Measurements from ENCODE around the gene STUM.

- TF ChIP-seq, protein P1, sequence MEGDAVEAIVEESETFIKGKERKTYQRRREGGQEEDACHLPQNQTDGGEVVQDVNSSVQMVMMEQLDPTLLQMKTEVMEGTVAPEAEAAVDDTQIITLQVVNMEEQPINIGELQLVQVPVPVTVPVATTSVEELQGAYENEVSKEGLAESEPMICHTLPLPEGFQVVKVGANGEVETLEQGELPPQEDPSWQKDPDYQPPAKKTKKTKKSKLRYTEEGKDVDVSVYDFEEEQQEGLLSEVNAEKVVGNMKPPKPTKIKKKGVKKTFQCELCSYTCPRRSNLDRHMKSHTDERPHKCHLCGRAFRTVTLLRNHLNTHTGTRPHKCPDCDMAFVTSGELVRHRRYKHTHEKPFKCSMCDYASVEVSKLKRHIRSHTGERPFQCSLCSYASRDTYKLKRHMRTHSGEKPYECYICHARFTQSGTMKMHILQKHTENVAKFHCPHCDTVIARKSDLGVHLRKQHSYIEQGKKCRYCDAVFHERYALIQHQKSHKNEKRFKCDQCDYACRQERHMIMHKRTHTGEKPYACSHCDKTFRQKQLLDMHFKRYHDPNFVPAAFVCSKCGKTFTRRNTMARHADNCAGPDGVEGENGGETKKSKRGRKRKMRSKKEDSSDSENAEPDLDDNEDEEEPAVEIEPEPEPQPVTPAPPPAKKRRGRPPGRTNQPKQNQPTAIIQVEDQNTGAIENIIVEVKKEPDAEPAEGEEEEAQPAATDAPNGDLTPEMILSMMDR (IDR thresholded peaks at IDR 0.05), result no peak
- no peak for TF ChIP-seq POLR2A (IDR thresholded peaks at IDR 0.05)
Measured at GRCh38 chr1:226574591-226575435, 26.2 kb downstream of the STUM start.
